Measurements from ENCODE around the gene NR2C1.
"Not testable (repeated sequence)": the region's sequence is repeated elsewhere in the genome, so short reads cannot be mapped to it uniquely, and the experiment has no call there.

Gene NR2C1

DNA sequence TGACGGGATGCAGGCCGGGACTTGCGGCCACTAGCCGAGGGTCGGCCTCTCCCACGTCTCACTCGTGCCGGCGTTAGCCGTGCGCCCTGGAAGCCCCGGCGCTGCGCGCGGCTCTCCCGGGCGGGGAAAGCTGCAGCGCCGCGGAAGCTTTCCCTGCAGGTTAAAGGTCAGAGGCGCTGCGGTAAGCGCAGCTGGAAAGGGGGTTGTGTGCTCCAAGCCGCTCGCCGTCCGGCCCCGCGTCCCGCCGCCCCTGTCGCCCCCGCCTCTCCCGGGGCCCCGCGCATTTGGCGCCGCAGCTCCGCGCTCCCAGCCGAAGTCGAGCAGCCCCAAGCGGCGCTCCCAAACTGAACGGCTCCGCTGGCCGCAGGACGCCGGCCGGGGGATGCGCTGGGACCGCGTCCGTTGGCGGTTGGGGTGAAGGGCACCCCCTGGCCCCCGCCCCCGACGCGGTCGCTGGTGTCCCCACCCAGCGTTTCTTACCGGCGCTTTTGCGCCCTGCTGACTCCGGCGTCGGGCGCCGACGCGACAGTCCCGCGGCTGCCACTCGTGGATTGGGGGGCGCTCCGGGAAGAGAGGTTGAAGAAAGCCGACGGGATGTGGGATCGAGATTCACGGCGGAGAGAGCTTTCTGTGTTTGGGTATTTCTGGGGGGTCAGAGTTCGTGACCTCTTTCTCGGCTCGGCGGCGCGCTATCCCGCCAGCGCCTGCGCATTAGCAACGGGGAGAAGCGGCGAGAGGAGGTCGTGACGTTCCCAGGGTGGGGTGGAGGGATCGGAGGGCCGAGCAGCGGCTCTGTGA lies at the start of gene NR2C1:
NR2C1 (minus strand) TSS at position 719 of the 798 bp plus-strand sequence. CDS start 6,234 bp downstream, outside the sequence.
- in situ Hi-C loops (cut with MboI; ENCODE audit: low sequenced_read_pairs): no loop called here

DNA sequence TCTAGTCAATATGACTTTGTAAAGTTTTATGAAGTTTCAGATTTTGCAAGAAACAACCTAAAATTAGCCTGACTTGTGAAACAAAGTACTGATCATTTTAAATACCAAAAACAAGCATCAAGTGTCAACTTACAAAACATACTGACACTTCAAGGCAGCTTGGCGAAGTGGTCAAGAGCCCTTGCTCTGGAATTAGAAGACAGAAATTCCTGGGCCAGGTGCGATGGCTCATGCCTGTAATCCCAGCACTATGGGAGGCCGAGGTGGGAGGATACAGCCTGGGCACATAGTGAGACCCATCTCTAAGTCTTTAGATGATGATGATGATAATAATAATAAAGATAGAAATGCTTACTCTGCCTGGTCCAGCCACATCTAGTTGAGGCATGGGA lies 45.4 kb upstream of the NR2C1 start:
- in situ Hi-C loops (cut with MboI; ENCODE audit: low sequenced_read_pairs): loop anchor here (25.0 kb wide), 1 partner anchor 694 kb away; no protein-coding TSS in a partner anchor

DNA sequence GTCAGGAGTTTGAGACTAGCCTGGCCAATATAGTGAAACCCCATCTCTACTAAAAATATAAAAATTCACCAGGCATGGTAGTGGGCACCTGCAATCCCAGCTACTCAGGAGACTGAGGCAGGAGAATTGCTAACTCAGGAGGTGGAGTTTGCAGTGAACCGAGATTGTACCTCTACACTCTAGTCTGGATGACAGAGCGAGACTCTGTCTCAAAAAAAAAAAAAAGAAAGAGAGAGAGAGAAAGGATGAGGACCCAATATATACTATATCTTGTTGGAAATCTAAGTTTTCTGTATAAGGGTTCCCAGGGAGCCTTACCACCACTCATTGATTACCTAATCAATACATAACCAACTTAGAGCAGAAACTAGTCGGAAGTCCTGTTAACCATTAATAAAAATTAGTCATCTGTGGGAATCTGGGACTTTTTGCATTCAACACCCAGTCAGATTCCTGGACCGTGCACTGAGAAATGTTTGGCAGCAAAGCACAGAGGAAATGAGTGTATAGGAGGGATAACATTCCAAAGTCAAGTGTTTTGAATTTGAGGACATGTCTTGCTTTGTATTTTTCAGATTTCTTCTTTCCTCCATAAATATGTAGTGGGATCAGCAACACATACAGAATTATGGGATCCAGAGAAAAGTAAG lies 44.8 kb upstream of the NR2C1 start:
- in situ Hi-C loops (cut with MboI; ENCODE audit: low sequenced_read_pairs): loop anchor here (25.0 kb wide), 1 partner anchor 694 kb away; no protein-coding TSS in a partner anchor

DNA sequence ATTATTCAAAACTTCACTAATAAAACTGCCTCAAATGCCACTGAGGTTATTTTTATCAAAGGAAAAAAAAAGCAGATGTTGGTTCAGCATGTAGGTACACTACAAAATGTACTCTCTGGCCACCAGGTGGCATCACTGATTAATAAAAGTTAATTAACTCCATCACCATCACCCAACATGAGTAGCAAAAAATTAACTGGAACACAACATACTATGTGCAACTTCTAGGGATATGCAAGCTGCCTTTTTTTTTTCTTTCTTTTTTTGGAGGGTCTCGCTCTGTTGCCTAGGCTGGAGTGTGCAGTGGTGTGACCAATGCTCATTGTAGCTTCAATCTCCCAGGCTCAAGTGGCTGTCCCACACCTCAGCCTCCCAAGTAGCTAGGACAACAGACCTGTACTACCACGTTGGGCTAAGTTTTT lies 43.8 kb upstream of the NR2C1 start:
- in situ Hi-C loops (cut with MboI; ENCODE audit: low sequenced_read_pairs): loop anchor here (25.0 kb wide), 1 partner anchor 695 kb away; no protein-coding TSS in a partner anchor

DNA sequence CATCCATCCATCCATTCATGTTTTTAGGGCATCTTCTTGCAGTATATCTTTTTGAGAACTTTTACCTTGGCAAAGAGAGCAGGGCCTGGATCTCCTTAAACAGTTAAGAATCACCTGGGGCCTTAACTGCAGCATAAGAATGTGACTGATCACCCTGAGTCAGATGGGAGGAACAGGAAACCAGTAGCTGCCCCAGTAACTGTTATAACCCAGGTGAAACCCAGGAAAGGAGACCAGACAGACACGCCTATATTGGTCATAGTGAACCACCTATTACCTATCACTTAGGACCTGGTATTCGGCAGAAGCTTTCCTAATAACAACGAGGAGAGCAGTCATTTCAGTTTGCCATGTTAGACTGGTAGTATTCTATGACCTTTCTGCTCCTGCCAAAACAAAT lies 43.4 kb upstream of the NR2C1 start:
- in situ Hi-C loops (cut with MboI; ENCODE audit: low sequenced_read_pairs): loop anchor here (25.0 kb wide), 1 partner anchor 696 kb away; no protein-coding TSS in a partner anchor

DNA sequence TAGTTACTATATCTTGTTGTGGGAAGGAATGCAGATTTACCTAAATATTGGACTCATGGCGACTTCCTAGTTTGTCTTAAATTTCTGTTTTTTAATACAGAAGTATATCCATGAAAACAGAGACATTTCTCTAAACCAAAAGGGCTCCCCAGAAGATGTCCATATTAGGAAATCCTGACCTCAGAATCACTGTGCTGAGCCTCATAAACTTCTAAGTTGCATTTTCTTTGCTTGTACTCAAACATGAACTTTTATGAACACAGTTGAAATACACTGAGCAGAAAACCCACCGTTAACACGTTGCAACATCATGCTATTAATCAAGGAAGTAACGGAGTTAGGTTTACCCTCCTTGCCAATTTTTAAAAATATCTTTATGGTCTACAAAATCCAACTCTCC lies 42.9 kb upstream of the NR2C1 start:
- in situ Hi-C loops (cut with MboI; ENCODE audit: low sequenced_read_pairs): loop anchor here (25.0 kb wide), 1 partner anchor 696 kb away; no protein-coding TSS in a partner anchor

DNA sequence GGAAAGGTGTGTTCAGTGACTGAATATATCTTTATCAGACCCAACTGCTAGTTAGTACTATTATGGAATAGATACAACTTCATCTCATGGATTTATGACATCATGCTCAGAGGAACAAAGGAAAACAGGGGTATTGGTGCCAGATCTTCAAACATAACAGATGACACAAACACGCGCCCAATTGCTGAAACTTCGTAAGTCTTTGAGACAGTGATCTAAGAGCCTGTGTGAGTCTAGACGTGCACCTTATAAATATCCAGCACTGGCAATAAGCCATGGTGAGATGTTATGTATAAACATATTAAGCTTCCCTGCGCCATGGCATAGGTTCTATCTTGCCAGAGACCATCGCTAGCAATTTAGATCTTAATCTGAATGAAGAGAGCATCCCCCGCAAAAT lies 42.2 kb upstream of the NR2C1 start:
- in situ Hi-C loops (cut with MboI; ENCODE audit: low sequenced_read_pairs): loop anchor here (25.0 kb wide), 1 partner anchor 697 kb away; no protein-coding TSS in a partner anchor

DNA sequence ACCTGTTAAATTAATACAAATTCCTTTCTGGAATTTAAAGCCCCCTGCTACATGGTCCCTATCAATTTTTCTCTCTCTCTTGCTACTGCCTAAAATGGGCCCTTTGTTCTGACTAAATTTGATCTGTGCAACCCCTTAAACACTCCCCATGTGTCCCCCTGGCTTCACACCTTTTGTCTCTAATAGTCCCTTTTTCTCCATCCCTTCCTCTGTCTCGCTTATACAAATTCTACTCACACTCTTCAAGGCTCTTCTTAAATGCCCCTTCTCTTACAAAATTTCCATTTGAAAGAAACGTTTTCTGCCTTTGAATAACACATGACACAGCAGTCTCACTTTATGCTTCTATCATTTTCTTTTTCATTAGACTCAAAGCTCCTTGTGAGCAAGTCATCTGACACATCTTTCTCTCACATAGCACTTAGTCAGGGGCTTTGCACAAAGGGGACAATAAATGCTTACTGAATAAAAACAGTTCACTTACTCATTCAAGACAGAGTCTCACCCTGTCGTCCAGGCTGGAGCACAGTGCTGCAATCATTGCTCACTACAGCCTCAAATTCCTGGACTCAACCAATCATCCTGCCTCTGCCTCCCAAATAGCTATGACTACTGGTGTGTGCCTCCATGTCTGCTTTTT lies 41.5 kb upstream of the NR2C1 start:
- in situ Hi-C loops (cut with MboI; ENCODE audit: low sequenced_read_pairs): loop anchor here (25.0 kb wide), 1 partner anchor 697 kb away; no protein-coding TSS in a partner anchor

DNA sequence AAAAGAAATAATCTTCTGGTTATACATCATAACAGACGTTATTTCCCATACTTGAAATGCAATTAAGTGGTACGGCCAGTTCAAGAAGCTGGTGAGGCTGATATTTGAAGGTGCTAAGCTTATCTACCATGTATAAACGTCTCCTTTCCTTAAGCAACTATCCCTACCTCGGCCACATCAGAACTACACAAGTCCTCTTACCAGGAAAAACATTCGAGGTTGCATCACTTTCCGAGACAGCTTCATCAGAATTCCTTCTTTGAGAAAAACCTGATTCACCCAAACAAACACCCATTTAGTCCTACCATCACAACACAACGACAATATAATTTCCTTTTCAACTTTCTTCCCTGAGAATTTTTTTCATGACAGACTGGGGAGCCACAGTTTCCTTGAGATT lies 33.9 kb upstream of the NR2C1 start:
- in situ Hi-C loops (cut with MboI; ENCODE audit: low sequenced_read_pairs): loop anchor here (25.0 kb wide), 1 partner anchor 705 kb away; no protein-coding TSS in a partner anchor

DNA sequence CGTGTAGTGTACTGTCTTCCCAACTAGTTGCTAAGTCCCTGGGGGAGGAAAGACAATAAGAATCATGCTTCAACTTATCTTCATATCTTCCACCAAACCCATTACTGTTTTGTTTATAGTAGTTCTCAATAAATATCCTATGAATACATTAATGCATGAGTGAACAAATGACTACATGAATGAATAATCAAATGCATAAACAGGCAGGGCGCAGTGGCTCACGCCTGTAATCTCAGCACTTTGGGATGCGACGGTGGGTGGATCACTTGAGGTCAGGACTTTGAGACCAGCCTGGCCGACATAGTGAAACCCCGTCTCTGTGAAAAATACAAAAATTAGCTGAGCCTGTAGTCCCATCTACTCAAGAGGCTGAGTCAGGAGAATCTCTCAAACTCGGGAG lies 32.1 kb upstream of the NR2C1 start:
- in situ Hi-C loops (cut with MboI; ENCODE audit: low sequenced_read_pairs): loop anchor here (25.0 kb wide), 1 partner anchor 707 kb away; no protein-coding TSS in a partner anchor

DNA sequence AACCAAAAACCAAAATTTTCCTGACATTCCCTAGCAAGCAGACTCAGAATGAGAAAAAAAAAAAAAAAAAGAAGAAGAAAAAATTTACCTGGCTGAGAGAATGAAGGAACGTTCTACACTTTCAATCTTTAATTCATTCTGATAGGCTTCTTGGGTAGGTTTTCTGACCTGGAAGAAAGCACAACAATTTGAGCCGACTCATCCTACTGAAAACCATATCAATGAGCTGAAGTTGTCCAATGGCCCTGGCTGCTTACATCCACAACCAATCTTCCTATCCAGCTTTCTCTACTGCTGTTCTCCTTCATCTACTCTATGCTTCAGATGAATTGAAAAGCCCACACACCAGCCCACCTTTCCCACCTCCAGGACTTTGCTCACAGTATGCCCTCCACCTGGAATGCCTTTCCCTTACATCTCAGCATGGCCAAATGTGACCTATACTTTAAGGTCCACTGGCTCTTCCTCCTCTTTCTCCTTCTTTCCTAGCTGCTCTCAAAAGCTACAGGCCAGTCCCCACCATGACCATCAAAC lies 31.6 kb upstream of the NR2C1 start:
- in situ Hi-C loops (cut with MboI; ENCODE audit: low sequenced_read_pairs): loop anchor here (25.0 kb wide), 1 partner anchor 707 kb away; no protein-coding TSS in a partner anchor

DNA sequence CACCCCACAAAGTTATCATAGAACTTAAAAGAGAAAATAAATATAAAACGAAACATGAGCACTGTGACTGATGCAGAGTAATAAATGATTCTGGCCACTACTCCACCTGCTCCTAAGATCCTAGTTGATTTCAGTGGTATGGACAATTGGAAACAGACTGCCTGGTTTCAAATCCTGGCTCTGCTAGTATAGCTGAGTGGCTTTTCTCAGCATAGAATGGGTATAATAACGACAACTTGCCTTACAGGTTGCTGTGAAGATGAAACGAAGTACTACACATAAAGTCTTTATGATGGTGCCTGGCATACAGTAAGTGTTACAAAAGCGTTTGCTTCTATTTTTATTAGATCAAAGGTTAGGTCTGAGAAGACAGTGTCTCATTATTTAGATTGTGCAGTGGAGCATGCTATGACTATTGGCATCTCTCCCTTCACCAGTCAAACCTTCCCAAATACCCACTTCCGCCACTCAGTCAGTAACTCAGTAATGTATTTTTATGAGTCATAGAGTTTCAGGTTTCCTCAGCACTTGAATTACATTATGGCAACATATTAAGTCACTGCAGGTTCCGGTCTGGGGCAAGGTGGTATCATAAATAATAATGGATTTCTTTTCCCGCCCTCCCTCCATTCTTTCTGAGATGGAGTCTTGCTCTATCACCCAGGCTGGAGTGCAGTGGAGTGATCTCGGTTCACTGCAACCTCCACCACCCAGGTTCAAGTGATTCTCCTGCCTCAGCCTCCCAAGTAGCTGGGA lies 29.7 kb upstream of the NR2C1 start:
- in situ Hi-C loops (cut with MboI; ENCODE audit: low sequenced_read_pairs): loop anchor here (25.0 kb wide), 1 partner anchor 709 kb away; no protein-coding TSS in a partner anchor

DNA sequence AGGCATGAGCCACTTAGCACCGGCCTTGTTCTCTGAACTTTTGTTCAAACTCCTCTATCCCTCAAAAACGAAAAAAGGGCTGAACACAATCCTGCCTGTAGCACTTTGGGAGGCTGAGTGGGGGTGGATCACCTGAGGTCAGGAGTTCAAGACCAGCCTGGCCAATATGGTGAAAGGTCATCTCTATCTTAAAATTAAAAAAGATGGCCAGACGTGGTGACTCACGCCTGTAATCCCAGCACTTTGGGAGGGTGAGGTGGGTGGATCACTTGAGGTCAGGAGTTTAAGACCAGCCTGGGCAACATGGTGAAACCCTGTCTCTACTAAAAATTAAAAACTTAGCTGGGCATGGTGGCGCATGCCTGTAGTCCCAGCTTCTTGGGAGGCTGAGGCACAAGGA lies 28.5 kb upstream of the NR2C1 start:
- in situ Hi-C loops (cut with MboI; ENCODE audit: low sequenced_read_pairs): loop anchor here (25.0 kb wide), 1 partner anchor 710 kb away; no protein-coding TSS in a partner anchor

DNA sequence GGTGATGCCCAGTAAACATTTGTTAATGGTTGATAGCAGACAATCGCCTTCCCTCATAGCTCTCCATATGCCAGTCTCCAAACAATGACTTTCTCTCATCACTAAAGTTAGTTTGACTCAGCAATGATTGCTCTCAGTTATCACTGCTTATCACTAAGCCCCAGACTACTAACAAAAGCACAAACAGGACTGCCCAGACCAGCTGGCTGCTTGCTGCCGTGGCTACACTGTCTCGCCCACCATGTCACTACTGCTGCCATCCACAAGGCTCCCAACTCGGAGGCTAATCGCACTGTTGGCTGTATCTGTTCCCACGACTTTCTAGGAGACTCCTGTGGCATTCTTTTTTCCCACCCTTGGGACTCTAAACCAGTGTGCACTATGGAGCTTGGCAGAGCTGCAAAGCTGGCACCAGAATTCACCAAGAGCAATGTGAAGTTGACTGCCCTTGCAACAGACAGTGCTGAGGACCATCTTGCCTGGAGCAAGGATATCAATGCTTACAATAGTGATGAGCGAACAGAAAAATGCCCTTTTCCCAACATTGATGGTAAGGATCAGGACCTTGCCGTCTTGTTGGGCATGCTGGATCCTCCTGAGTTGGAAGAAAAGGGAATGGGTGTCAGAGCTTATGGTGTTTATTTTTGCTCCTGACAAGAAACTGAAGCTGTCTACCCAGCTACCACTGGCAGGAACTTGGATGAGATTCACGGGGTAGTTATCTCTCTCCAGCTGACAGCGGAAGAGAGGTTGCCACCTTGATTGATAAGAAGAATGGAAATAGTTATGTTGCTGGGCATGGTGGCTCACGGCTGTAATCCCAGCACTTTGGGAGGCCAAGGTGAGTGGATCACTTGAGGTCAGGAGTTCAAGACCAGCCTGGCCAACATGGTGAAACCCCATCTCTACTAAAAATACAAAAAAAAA lies 27.1 kb upstream of the NR2C1 start:
- in situ Hi-C loops (cut with MboI; ENCODE audit: low sequenced_read_pairs): loop anchor here (25.0 kb wide), 1 partner anchor 712 kb away; no protein-coding TSS in a partner anchor

DNA sequence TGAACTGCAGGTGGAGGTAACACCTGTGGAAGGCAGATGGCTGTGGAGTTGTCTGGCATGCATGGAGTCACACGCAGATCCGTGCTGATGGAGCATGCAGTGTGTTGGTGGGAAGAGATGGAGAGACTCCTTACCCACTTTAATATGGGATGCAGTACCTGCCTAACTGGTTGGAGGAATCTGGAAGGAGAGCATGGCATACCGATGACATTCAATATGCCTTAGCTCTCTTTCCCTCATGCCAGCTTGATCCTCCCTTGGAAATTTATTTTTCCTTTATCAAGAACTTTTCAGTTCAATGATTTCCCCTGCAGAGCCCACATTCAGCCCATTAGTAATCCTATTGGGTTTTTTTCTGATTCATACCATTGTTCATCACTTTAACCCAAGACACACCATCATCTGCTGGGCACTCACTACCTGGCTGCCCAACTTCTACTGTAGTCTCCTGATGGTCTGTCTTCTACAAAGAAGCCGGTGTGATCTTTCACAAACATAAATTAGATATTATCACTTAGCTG lies 25.9 kb upstream of the NR2C1 start:
- in situ Hi-C loops (cut with MboI; ENCODE audit: low sequenced_read_pairs): no loop called here

DNA sequence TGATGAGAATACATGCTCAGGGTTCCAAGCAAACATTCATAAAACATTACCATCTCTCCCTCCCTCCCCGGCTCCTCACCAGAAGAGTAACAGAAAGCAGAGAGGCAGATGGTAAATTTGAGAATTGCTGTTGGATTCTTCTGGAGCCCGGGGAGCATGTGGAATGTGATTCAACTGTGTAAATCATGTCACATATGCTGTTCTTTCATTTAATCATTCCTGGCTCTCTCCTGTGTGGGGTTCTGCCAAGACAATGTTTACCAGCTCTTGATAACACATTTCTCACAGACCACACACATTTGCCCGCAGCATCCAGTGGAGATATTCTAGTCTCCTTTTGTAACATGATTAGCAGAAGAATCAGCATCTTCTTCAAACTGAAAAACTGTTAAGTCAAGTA lies 23.4 kb upstream of the NR2C1 start:
- in situ Hi-C loops (cut with MboI; ENCODE audit: low sequenced_read_pairs): no loop called here

DNA sequence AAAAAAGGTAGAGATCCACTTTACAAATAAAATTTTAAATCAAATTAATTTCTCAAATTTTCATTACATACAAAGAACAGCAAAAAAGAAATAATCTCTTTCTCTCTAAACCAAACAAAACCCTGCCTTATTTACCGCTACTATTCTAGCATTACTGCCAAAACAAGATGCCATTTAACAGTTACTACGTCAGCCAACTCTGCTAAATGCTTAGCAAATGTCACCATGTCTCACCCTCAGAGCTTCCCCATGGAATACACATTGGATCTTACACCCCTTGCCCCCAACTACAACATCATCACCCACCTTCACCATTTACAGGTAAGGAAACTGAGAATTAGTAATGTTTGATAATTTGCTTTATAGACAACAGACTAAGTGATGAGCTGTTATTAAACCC lies 23.0 kb upstream of the NR2C1 start:
- in situ Hi-C loops (cut with MboI; ENCODE audit: low sequenced_read_pairs): no loop called here

DNA sequence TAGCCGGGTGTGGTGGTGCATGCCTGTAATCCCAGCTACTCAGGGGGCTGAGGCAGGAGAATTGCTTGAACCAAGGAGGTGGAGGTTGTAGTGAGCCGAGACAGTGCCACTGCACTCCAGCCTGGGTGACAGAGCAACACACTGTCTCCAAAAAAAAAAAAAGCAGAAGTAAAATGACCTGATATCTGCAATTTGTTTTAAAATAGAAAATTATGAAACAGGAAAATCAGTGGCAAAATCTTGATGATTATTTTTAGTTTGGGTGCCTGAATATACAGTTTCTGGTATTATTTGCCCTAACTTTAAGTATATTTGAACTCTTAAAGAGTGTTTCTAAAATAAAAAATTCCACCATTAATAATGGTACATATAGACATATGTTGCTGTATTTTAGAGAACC lies 22.4 kb upstream of the NR2C1 start:
- in situ Hi-C loops (cut with MboI; ENCODE audit: low sequenced_read_pairs): not testable (repeated sequence)

DNA sequence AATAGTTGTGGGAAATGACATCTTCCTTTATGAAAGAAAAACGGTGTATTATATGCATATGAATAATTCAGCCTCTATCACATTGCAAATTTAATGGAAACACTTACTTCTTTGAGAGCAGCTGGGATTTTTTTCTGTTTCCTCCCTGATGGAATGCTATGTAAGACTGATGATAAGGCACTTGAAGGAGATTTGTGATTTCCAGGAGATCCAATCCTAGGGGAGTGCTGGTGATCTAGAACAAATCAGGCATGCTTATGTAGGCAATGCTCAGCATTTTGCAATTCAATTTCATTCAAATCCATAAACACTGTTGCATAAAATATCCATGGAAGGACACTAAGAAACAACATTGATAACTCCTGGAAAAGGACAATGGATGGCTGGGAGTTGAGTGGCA lies 16.0 kb upstream of the NR2C1 start:
- in situ Hi-C loops (cut with MboI; ENCODE audit: low sequenced_read_pairs): no loop called here
